ENCODE results near the gene FAM9C. TPM values are rescaled to one million over a fixed set of nuclear protein-coding genes. Genes with fewer than 3 reads are reported as not detected.

The FAM9C gene
- not detected for total RNA-seq

DNA sequence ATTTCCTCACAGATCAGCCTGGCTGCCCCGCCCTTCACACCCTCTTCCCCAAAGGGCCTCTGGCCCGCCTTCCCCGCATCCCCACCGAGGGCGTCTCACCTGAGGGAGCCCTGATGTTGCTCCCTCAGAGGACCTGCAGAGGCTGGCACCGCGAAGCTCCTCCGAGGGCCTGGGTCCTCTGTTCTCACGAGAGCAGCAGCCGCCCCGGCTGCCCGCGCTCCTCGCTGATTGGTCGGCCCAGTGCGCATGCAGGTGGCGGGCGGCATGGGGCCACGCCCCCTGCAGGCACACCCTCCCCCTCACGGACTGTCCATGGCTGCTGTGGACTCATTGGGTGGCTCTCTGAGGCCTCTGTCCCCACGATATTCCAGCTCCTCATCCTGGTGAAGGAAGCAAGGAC lies at the start of gene FAM9C:
TSS of gene FAM9C (minus strand) at position 180 of the 400 bp plus-strand sequence. CDS start 831 bp downstream, outside the sequence.

Other genes starting within 250 kb of the FAM9C start
- 1.1 TPM for gene TLR7, start 177.5 kb downstream of the FAM9C start, total RNA-seq
- gene TLR8, start 138.0 kb downstream of the FAM9C start, total RNA-seq: 0.49 TPM
- gene TMSB4X, start 69.5 kb downstream of the FAM9C start, total RNA-seq: 1,302 TPM

Data from camera-type eye (tissue), 1 donor.